OCI-LY3 (cell line): ENCODE data around the gene GALNT3.

ENCODE experiments used
- EZH2phosphoT487 ChIP-seq: fragments of 200-600 bp; shearing (Covaris generic); IDR thresholded peaks from 2 replicates; pipeline ENCODE4 v1.6.1; 2018; ENCODE audit warnings: antibody characterized with exemption, mixed run types, low read depth
- TF ChIP-seq, protein P1 (sequence below): fragments of 200-600, 300-600 bp; sonication (generic); IDR thresholded peaks from 2 replicates; pipeline ENCODE4 v1.5.1; 2014; ENCODE audit warnings: antibody characterized with exemption, low read length, low read depth

DNA sequence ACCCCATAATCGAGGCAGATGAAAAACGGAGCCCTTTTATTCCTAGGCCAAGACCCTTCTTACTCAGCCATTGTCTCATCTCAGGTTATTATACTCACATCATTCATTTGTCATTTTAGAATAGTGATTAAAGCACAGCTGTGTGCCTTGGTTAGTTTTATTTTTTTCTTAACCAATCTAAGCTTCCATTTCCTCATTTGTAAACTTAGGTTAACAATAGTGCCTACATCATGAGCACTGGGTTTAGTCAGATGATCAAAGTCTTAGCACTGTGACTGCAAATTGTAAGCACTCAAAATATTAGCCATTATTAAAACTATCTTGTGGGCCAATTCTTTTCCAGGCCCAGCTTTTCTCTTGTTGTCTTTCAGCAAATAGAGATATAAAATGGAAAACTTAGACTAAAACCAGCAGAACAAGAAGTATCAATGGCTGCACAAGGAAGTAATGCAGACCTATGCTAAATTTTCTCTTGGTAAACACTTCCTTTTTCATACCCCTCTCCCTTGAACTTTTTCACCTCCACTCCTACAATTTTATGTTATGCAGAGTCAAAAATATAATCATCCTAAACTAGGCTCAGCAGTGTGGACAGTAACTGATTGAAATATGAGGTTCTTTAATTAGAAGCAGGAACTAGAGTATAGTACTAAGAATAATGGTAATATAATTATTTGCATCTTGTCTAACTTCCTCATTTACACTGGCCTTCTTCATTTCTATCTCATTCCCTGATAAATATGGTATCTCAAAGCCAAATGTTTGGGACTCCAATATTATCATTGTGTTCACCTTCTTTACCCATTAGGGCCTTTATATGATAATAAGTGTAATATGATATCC lies 21.5 kb upstream of the GALNT3 start:
- TF ChIP-seq, protein P1, sequence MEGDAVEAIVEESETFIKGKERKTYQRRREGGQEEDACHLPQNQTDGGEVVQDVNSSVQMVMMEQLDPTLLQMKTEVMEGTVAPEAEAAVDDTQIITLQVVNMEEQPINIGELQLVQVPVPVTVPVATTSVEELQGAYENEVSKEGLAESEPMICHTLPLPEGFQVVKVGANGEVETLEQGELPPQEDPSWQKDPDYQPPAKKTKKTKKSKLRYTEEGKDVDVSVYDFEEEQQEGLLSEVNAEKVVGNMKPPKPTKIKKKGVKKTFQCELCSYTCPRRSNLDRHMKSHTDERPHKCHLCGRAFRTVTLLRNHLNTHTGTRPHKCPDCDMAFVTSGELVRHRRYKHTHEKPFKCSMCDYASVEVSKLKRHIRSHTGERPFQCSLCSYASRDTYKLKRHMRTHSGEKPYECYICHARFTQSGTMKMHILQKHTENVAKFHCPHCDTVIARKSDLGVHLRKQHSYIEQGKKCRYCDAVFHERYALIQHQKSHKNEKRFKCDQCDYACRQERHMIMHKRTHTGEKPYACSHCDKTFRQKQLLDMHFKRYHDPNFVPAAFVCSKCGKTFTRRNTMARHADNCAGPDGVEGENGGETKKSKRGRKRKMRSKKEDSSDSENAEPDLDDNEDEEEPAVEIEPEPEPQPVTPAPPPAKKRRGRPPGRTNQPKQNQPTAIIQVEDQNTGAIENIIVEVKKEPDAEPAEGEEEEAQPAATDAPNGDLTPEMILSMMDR, result no peak
- no peak for TF ChIP-seq EZH2phosphoT487
